H1 (cell line): ENCODE measurements around the gene ZNF775.

Experiments used
- CBX5 ChIP-seq: fragments of 300-800, 300-1000 bp; sonication (generic); IDR thresholded peaks from 2 replicates; pipeline ENCODE4 v1.7.1; 2016; ENCODE audit warnings: antibody characterized with exemption, low read length, low read depth
- CREB1 ChIP-seq: IDR thresholded peaks from 2 replicates; pipeline ENCODE4 v1.6.1; 2012; ENCODE audit warnings: inconsistent platforms
- EP300 ChIP-seq, 2 experiments: IDR thresholded peaks; 1 replicate in 1 of 2; 2 replicates in 1 of 2; pipeline ENCODE4 v1.6.1; 2011 to 2012; ENCODE audit warnings: low read depth in 2 of 2, low read length in 2 of 2, mild to moderate bottlenecking in 2 of 2, borderline replicate concordance in 1 of 2, inconsistent platforms in 1 of 2, moderate library complexity in 1 of 2
- EZH2 ChIP-seq: fragments of 200-600 bp; sonication (generic); IDR thresholded peaks from 2 replicates; pipeline ENCODE4 v1.7.1; 2012; ENCODE audit warnings: low read depth, mild to moderate bottlenecking, moderate library complexity, low read length, inconsistent platforms; ENCODE audit not compliant: severe bottlenecking
- GABPA ChIP-seq: IDR thresholded peaks from 2 replicates; pipeline ENCODE4 v1.6.1; 2011; ENCODE audit warnings: mild to moderate bottlenecking, low read length, moderate library complexity, borderline replicate concordance; ENCODE audit not compliant: insufficient read depth
- GTF2F1 ChIP-seq: IDR thresholded peaks from 2 replicates; pipeline ENCODE4 v1.6.1; 2012; ENCODE audit warnings: low read depth, low read length, improper control_type of control experiment, borderline replicate concordance
- NANOG ChIP-seq: IDR thresholded peaks from 2 replicates; pipeline ENCODE4 v1.6.1; 2011; ENCODE audit warnings: low read length, low read depth, mild to moderate bottlenecking, inconsistent platforms; ENCODE audit not compliant: insufficient read depth, poor library complexity, severe bottlenecking
- POLR2A ChIP-seq, 2 experiments: IDR thresholded peaks; 1 replicate in 1 of 2; 2 replicates in 1 of 2; pipeline ENCODE4 v1.6.1; 2011; ENCODE audit warnings: low read depth in 2 of 2, low read length in 2 of 2, mild to moderate bottlenecking in 2 of 2; ENCODE audit errors: control extremely low read depth in 1 of 2
- POLR2AphosphoS5 ChIP-seq: IDR thresholded peaks from 2 replicates; pipeline ENCODE4 v1.6.1; 2011; ENCODE audit warnings: low read depth, low read length
- RBBP5 ChIP-seq: IDR thresholded peaks from 2 replicates; pipeline ENCODE4 v1.7.1; 2012; ENCODE audit warnings: low read depth, mild to moderate bottlenecking, inconsistent platforms, low read length, moderate library complexity, borderline replicate concordance
- ZNF274 ChIP-seq: IDR thresholded peaks from 2 replicates; pipeline ENCODE4 v1.7.0; 2012; ENCODE audit warnings: low read length, borderline replicate concordance; ENCODE audit errors: extremely low read depth
- TF ChIP-seq, protein P1 (sequence below), 3 experiments: IDR thresholded peaks; 1 replicate in 2 of 3; 2 replicates in 1 of 3; pipeline versions ENCODE4 v1.5.1 to v1.6.1; 2011; ENCODE audit warnings: low read length in 3 of 3, mild to moderate bottlenecking in 3 of 3, inconsistent platforms in 2 of 3, low read depth in 1 of 3, moderate library complexity in 1 of 3; ENCODE audit not compliant: insufficient read depth in 1 of 3; ENCODE audit errors: control extremely low read depth in 1 of 3

DNA sequence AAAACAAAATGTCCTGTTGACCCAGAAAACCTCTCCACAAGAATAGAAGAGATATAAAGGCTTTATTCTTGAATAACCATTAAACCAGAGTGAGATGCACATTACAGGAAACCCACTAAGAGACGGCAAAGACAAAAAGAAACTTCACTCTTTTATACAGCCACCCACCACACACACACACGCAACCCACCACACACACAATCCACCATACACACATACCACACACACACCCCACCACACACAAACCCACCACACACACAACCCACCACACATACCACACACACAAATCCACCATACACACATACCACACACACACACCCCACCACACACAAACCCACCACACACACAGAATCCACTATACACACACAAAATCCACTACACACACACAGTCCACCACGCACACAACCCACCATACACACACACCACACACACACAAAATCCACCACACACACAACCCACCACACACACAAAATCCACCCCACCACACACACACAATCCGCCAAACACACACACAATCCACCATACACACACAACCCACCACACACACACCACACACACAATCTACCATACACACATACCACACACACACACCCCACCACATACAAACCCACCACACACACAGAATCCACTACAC is 20.0 kb upstream of the ZNF775 start:
- TF ChIP-seq EP300 (IDR thresholded peaks at IDR 0.05; ENCODE audit: borderline replicate concordance in 1 of 2, low read depth in 2 of 2, low read length in 2 of 2) (no peak), RBBP5 (no peak), CREB1 (no peak), ZNF274 (no peak), POLR2A (IDR thresholded peaks at IDR 0.05; ENCODE audit: control extremely low read depth in 1 of 2, low read depth in 2 of 2, low read length in 2 of 2) (no peak), NANOG (no peak), POLR2AphosphoS5 (no peak), GTF2F1 (no peak), EZH2 (no peak), GABPA (no peak), CBX5 (no peak)
- TF ChIP-seq, protein P1, sequence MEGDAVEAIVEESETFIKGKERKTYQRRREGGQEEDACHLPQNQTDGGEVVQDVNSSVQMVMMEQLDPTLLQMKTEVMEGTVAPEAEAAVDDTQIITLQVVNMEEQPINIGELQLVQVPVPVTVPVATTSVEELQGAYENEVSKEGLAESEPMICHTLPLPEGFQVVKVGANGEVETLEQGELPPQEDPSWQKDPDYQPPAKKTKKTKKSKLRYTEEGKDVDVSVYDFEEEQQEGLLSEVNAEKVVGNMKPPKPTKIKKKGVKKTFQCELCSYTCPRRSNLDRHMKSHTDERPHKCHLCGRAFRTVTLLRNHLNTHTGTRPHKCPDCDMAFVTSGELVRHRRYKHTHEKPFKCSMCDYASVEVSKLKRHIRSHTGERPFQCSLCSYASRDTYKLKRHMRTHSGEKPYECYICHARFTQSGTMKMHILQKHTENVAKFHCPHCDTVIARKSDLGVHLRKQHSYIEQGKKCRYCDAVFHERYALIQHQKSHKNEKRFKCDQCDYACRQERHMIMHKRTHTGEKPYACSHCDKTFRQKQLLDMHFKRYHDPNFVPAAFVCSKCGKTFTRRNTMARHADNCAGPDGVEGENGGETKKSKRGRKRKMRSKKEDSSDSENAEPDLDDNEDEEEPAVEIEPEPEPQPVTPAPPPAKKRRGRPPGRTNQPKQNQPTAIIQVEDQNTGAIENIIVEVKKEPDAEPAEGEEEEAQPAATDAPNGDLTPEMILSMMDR (IDR thresholded peaks at IDR 0.05; ENCODE audit: control extremely low read depth in 1 of 3, insufficient read depth in 1 of 3, low read depth in 1 of 3, low read length in 3 of 3) = no peak
